GM12878 (cell line): Measurements from ENCODE around the gene FBXO15. TPM values are rescaled to one million over a fixed set of nuclear protein-coding genes. Genes with fewer than 3 reads are reported as not detected.

Experiments
- ATAC-seq: fragments of 200-7000 bp; cut with Tn5 transposase; 3 replicates; pipeline ENCODE4 v1.9.1; 2020; ENCODE audit warnings: mild to moderate bottlenecking, moderate library complexity
- BruUV-seq: library from RNA; stranded (reverse); fragments of 400-500 nt; replicated peaks from 2 replicates; lab custom pipeline; 2021; lab: Mats Ljungman, UMichigan
- CTCF ChIA-PET: fragments of 300-600 bp; sonication (Branson Sonifier 250); formaldehyde crosslinking; extraction: SDS; loops from one replicate; lab custom pipeline; 2021; ENCODE audit warnings: inconsistent platforms; lab: Yijun Ruan, JAX
- POLR2A ChIA-PET: fragments of 350-600 bp; formaldehyde crosslinking; extraction: SDS; loops from one replicate; lab custom pipeline; 2021; ENCODE audit warnings: inconsistent platforms; lab: Charles Lee
- RAD21 ChIA-PET: fragments of 300-600 bp; sonication (Branson Sonifier 250); formaldehyde crosslinking; loops from one replicate; lab custom pipeline; 2023; ENCODE audit warnings: antibody characterized with exemption; ENCODE audit not compliant: unreplicated experiment; lab: Charles Lee
- SMC1A ChIA-PET: fragments of 300-600 bp; sonication (Branson Sonifier 250); formaldehyde crosslinking; loops from one replicate; lab custom pipeline; 2023; ENCODE audit not compliant: unreplicated experiment, uncharacterized antibody; lab: Charles Lee
- DNase-seq: peaks from one replicate; pipeline ENCODE4 v3.0.0-alpha.2; 2011; ENCODE audit warnings: low read depth, low spot score
- FAIRE-seq: peaks from 3 replicates; lab custom pipeline; 2011; peaks lifted over from hg19 to GRCh38; lab: Jason Lieb, UNC
- H2AFZ ChIP-seq: 2 replicates; pipeline ENCODE4 v1.6.0; 2011; ENCODE audit warnings: low read depth, low read length, control low read depth; ENCODE audit not compliant: control insufficient read depth
- H3K27ac ChIP-seq: 2 replicates; pipeline ENCODE4 v1.5.1; 2011; ENCODE audit warnings: control low read depth; ENCODE audit not compliant: control insufficient read depth, insufficient read depth
- H3K27me3 ChIP-seq, 2 experiments: replicated peaks in 1 of 2; 2 replicates each; pipeline versions ENCODE4 v1.6.0 to v1.6.1; 2011; ENCODE audit warnings: low read length in 1 of 2; ENCODE audit not compliant: control insufficient read depth in 2 of 2, insufficient read depth in 2 of 2
- H3K36me3 ChIP-seq, 2 experiments: 2 replicates each; pipeline ENCODE4 v1.5.1; 2011; ENCODE audit warnings: low read length in 1 of 2; ENCODE audit not compliant: control insufficient read depth in 2 of 2, insufficient read depth in 2 of 2
- H3K4me1 ChIP-seq: 2 replicates; pipeline ENCODE4 v1.6.1; 2011; ENCODE audit warnings: mild to moderate bottlenecking, low read length, moderate library complexity, mixed read lengths; ENCODE audit not compliant: control insufficient read depth, insufficient read depth
- H3K4me2 ChIP-seq: 2 replicates; pipeline ENCODE4 v1.6.0; 2011; ENCODE audit warnings: control low read depth; ENCODE audit not compliant: control insufficient read depth, insufficient read depth
- H3K4me3 ChIP-seq: fragments of 200-600 bp; sonication (generic); 2 replicates; pipeline ENCODE4 v1.5.1; 2016
- H3K79me2 ChIP-seq: 2 replicates; pipeline ENCODE4 v1.6.0; 2011; ENCODE audit warnings: low read length; ENCODE audit not compliant: control insufficient read depth, insufficient read depth
- H3K9ac ChIP-seq: 2 replicates; pipeline ENCODE4 v1.8.0; 2011; ENCODE audit warnings: low read length, control low read depth, mixed read lengths; ENCODE audit not compliant: control insufficient read depth, insufficient read depth
- H3K9me3 ChIP-seq: replicated peaks from 3 replicates; pipeline ENCODE4 v1.5.1; 2011; ENCODE audit warnings: mild to moderate bottlenecking, low read length; ENCODE audit not compliant: control insufficient read depth, insufficient read depth
- H4K20me1 ChIP-seq: 2 replicates; pipeline ENCODE4 v1.6.0; 2011; ENCODE audit not compliant: control insufficient read depth, insufficient read depth
- CBX3 ChIP-seq: fragments of 200-600 bp; sonication (generic); IDR thresholded peaks from 2 replicates; pipeline ENCODE4 v1.6.1; 2016; ENCODE audit warnings: low read depth, borderline replicate concordance
- DPF2 ChIP-seq: fragments of 450-650 bp; IDR thresholded peaks from 2 replicates; pipeline ENCODE4 v1.6.1; 2017; ENCODE audit warnings: mild to moderate bottlenecking
- JUND ChIP-seq: IDR thresholded peaks from 2 replicates; pipeline ENCODE4 v1.6.1; 2012; ENCODE audit warnings: low read depth, mild to moderate bottlenecking, low read length, improper control_type of control experiment, moderate library complexity
- MEF2B ChIP-seq: fragments of 450-650 bp; IDR thresholded peaks from 2 replicates; pipeline ENCODE4 v1.6.1; 2018; ENCODE audit warnings: mild to moderate bottlenecking, moderate library complexity; ENCODE audit not compliant: partially characterized antibody, poor library complexity, severe bottlenecking
- MYC ChIP-seq: IDR thresholded peaks from 2 replicates; pipeline ENCODE4 v1.6.1; 2011; ENCODE audit warnings: mild to moderate bottlenecking, low read length, moderate library complexity, inconsistent platforms; ENCODE audit not compliant: insufficient read depth, insufficient replicate concordance, insufficient read length, severe bottlenecking
- NKRF ChIP-seq: fragments of 450-650 bp; conservative IDR thresholded peaks from 2 replicates; pipeline ENCODE4 v1.6.1; 2017; ENCODE audit warnings: mild to moderate bottlenecking, moderate library complexity
- RCOR1 ChIP-seq: conservative IDR thresholded peaks from 2 replicates; pipeline ENCODE4 v1.6.1; 2012; ENCODE audit warnings: low read depth, low read length, improper control_type of control experiment
- RUNX3 ChIP-seq: IDR thresholded peaks from 2 replicates; pipeline ENCODE4 v1.6.1; 2012; ENCODE audit warnings: low read length, inconsistent platforms
- SMC3 ChIP-seq: IDR thresholded peaks from 2 replicates; pipeline ENCODE4 v1.6.1; 2011; ENCODE audit warnings: low read length, improper control_type of control experiment, borderline replicate concordance
- SREBF1 ChIP-seq: IDR thresholded peaks from 2 replicates; pipeline ENCODE4 v1.6.1; 2012; ENCODE audit warnings: mild to moderate bottlenecking, low read length
- SREBF2 ChIP-seq: IDR thresholded peaks from 2 replicates; pipeline ENCODE4 v1.6.1; 2012; ENCODE audit warnings: mild to moderate bottlenecking, low read length
- SRF ChIP-seq, 2 experiments: IDR thresholded peaks; 2 replicates each; pipeline ENCODE4 v1.6.1; 2011; ENCODE audit warnings: low read depth in 2 of 2, low read length in 2 of 2, mild to moderate bottlenecking in 1 of 2, moderate library complexity in 1 of 2
- STAT1 ChIP-seq: fragments of 450-650 bp; conservative IDR thresholded peaks from 2 replicates; pipeline ENCODE4 v1.6.1; 2014; ENCODE audit warnings: antibody characterized with exemption, mild to moderate bottlenecking
- TCF7 ChIP-seq: IDR thresholded peaks from 2 replicates; pipeline ENCODE4 v1.6.1; 2014; ENCODE audit warnings: antibody characterized with exemption, borderline replicate concordance
- USF1 ChIP-seq: IDR thresholded peaks from 2 replicates; pipeline ENCODE4 v1.6.1; 2011; ENCODE audit warnings: borderline replicate concordance, low read depth, mild to moderate bottlenecking, moderate library complexity, mixed read lengths, low read length; ENCODE audit not compliant: insufficient read depth; ENCODE audit errors: extremely low read length
- WRNIP1 ChIP-seq: IDR thresholded peaks from 2 replicates; pipeline ENCODE4 v1.6.1; 2011; ENCODE audit warnings: low read depth, low read length, improper control_type of control experiment, borderline replicate concordance
- YY1 ChIP-seq: IDR thresholded peaks from 2 replicates; pipeline ENCODE4 v1.6.1; 2011; ENCODE audit warnings: low read depth, mild to moderate bottlenecking, low read length
- ZNF217 ChIP-seq: fragments of 450-650 bp; IDR thresholded peaks from 2 replicates; pipeline ENCODE4 v1.6.1; 2017; ENCODE audit warnings: antibody characterized with exemption, mild to moderate bottlenecking
- WGBS: methylation state at CpG from one replicate; pipeline ENCODE4 v1.1.6; 2016; ENCODE audit warnings: low lambda C conversion rate; ENCODE audit not compliant: insufficient replicate concordance, insufficient coverage; ENCODE audit errors: missing lambda C conversion rate; 5-methylcytosine and 5-hydroxymethylcytosine counted together
- in situ Hi-C: fragments of 300-500 bp; cut with MboI; formaldehyde crosslinking; loops from 9 replicates; pipeline ENCODE4 v1.14.3; 2018; ENCODE audit warnings: mixed read lengths
- intact Hi-C: fragments of 100-400 bp; cut with micrococcal nuclease; formaldehyde crosslinking; loops from one replicate; pipeline ENCODE4 v1.14.2; 2022; ENCODE audit not compliant: unreplicated experiment
- polyA plus RNA-seq, 11 experiments: library from polyadenylated mRNA; depleted of rRNA in 4 of 11; unstranded in 6 of 11; stranded (reverse) in 5 of 11; fragments of >200 nt; fragmentation: Nextera tagmentation in 4 of 11; fragmentation: Illumina TruSeq in 1 of 11; extraction: Ambion mirVana in 4 of 11; extraction: Trizol in 1 of 11; gene quantifications; 1 replicate in 1 of 11; 2 replicates in 10 of 11; pipeline versions ENCODE4 v1.2.1 to v1.2.3, GENCODE V29; 2011 to 2016; ENCODE audit warnings: inconsistent platforms in 2 of 11, missing spikeins in 2 of 11, low read depth in 1 of 11
- total RNA-seq, 4 experiments: library from RNA; depleted of rRNA in 3 of 4; stranded (reverse); fragments of >200 nt in 3 of 4; fragmentation: Illumina TruSeq in 1 of 4; extraction: Trizol in 1 of 4; gene quantifications; 2 replicates each; pipeline versions ENCODE4 v1.2.1 to v1.2.3, GENCODE V29; 2013 to 2021

The FBXO15 gene
- total and polyA plus RNA-seq, 10 of the 15 experiments (the other 5 are each of a cell fraction or from before 2014, with no cell fraction given), result 0.06 to 0.90 (median 0.22) TPM; not detected in 3

DNA sequence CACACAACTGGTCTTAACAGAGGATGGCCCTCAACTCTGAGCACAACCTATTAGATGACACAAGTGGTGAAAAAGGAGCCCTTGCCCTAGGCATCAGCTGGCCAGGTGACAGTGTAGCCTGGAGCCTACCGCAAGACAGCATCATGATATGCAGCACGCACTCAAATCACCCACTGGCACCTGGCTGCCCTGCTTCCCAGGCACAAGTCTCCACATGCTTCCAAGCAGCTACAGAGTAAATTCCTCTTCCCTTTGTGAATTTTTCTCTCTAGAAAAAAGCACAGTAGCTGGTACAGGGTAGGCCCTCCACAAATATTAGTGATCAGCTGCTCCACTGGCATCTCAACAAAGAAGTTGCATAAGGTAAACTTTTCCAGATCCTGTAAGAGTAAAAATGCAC is 6.0 kb downstream of the FBXO15 start (continued):
- no peak for TF ChIP-seq DPF2
- no peak for TF ChIP-seq SREBF1
- no peak for TF ChIP-seq SMC3
- TF ChIP-seq WRNIP1, result no peak
- no peak for TF ChIP-seq JUND
- no peak for TF ChIP-seq ZNF217

GRCh38 chr18:74140582-74140981 is 7.1 kb downstream of the FBXO15 start:
- DNase-seq (no peak), FAIRE-seq (no peak), ATAC-seq (no peak)
- ChIA-PET RAD21 (no interaction called here), SMC1A (no interaction called here), CTCF (interaction anchor here (1.6 kb wide), 1 partner anchor 13 kb away, joined by 6 read pairs; no protein-coding TSS in a partner anchor), POLR2A (no interaction called here)
- in situ Hi-C loops, result no loop called here
- Histone ChIP-seq H3K4me2 (no peak overlapping the region), H2AFZ (no peak overlapping the region), H3K9ac (no peak overlapping the region), H4K20me1 (no peaks in the 10 kb centered on the region), H3K79me2 (no peaks in the 10 kb centered on the region), H3K4me1 (no peaks in the 10 kb centered on the region), H3K27me3 (peaks cover 0 to 4% of the 10 kb centered on the region in 2 experiments; a peak in 1 of 4 replicates), H3K27ac (no peak overlapping the region), H3K9me3 (no peaks in the 10 kb centered on the region), H3K4me3 (no peak overlapping the region), H3K36me3 (no peaks in the 10 kb centered on the region)
- 0% methylated on average over 1 of the region's 1 CpG for WGBS
- intact Hi-C loops, result no loop called here
- no TSS peak for BruUV-seq
- TF ChIP-seq TCF7 (no peak), RUNX3 (no peak), SRF (IDR thresholded peaks at IDR 0.05; ENCODE audit: low read depth in 2 of 2, low read length in 2 of 2) (no peak), SREBF2 (no peak), MYC (no peak), YY1 (no peak), STAT1 (no peak), MEF2B (no peak), RCOR1 (no peak), NKRF (no peak), USF1 (no peak), CBX3 (no peak)
- TF ChIP-seq, all 136 proteins: peak for 0
